ENCODE results near the gene SIT1.

Gene SIT1

DNA sequence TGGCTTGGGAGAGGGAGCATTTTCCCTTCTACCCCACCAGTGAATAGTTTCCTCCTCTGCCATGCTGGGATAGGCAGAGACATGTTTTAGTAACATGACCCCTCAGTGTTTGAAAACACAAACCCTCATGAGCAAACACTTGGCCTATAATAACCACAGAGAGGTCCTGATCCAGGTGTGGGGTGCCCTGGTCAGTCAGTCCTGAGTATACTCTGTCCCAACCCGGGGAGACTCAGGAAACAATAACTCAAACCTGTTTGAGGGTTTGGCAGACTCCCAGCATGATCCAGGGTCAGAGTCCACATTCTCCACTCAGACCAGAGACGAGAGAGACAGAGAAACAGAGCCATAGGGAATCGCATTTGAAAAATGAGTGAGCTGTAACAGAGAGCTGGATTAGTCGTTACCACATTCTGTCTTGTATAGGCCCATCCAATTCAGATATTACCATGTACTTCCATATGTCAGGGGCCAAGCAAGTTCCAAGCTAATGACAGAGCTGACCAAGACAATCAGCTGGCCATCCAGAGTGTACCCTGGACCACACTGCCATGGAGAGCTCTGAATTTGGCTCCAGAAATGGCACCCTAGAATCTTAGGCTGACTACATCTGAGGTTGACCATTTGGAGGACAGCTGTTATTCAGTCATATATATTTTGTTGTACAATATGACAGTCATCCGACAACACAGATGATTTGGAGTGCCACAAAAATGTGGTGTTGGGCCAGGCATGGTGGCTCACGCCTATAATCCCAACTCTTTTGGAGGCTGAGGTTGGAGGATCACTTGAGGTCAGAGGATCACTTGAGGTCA, 18.8 kb upstream of the SIT1 start:
- peak overlapping the region; percentile 54 for H2AFZ ChIP-seq
- no peaks in the 10 kb centered on the region for H3K36me3 ChIP-seq (ENCODE audit: control insufficient read depth, insufficient read depth, low read length)
- no peak for TF ChIP-seq CTCF (IDR thresholded peaks at IDR 0.05)
- no peaks in the 10 kb centered on the region for H3K9me3 ChIP-seq (ENCODE audit: control insufficient read depth, low read length)
- H3K79me2 ChIP-seq: no peaks in the 10 kb centered on the region
- H3K4me1 ChIP-seq: peaks cover 7% of the 10 kb centered on the region
- no peaks in the 10 kb centered on the region for H3K27me3 ChIP-seq (ENCODE audit: control insufficient read depth, insufficient read depth, low read length)
- H3K4me3 ChIP-seq (ENCODE audit: low read depth, low read length): no peak overlapping the region
- H3K9ac ChIP-seq: no peak overlapping the region
- H3K27ac ChIP-seq: no peak overlapping the region
- no peak overlapping the region for H3K4me2 ChIP-seq (ENCODE audit: low read length)

GRCh38 chr9:35667939-35668338, 17.2 kb upstream of the SIT1 start:
- Histone ChIP-seq H2AFZ (no peak overlapping the region), H3K9me3 (ENCODE audit: control insufficient read depth, low read length) (no peaks in the 10 kb centered on the region), H3K27me3 (ENCODE audit: control insufficient read depth, insufficient read depth, low read length) (no peaks in the 10 kb centered on the region)

DNA sequence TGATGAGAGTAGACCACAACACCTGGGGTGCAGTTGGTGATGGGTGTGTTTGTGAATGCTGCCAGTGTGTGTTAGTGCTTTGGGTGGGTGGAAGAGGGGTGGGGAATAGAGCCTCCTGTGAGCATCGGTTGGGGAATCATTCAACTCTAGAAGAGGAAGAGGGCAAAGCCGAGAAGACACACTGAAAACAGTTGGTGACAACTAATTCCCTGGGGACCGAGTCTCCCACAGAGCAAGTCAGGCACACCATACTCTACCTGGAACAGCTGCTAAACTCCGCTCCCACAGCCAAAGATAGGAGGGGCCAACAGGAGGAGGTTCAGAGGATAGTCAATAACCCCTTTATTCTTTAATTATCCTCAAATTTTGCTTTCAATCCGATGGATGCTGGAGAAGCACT, 15.8 kb upstream of the SIT1 start:
- Histone ChIP-seq H3K4me2 (ENCODE audit: low read length) (no peak overlapping the region), H2AFZ (no peak overlapping the region), H3K27me3 (ENCODE audit: control insufficient read depth, insufficient read depth, low read length) (no peaks in the 10 kb centered on the region), H3K36me3 (ENCODE audit: control insufficient read depth, insufficient read depth, low read length) (no peaks in the 10 kb centered on the region), H3K9me3 (ENCODE audit: control insufficient read depth, low read length) (no peaks in the 10 kb centered on the region), H3K4me3 (ENCODE audit: low read depth, low read length) (no peak overlapping the region), H3K4me1 (no peaks in the 10 kb centered on the region), H3K79me2 (no peaks in the 10 kb centered on the region), H3K27ac (no peak overlapping the region), H3K9ac (no peak overlapping the region)
- no peak for TF ChIP-seq CTCF (IDR thresholded peaks at IDR 0.05)

More at GRCh38 chr9:35667939-35668338, 17.2 kb upstream of the SIT1 start:
- no peaks in the 10 kb centered on the region for H3K79me2 ChIP-seq
- H3K4me2 ChIP-seq (ENCODE audit: low read length): no peak overlapping the region
- no peak for TF ChIP-seq CTCF (IDR thresholded peaks at IDR 0.05)
- H3K36me3 ChIP-seq (ENCODE audit: control insufficient read depth, insufficient read depth, low read length): no peaks in the 10 kb centered on the region
- no peak overlapping the region for H3K27ac ChIP-seq
- no peak overlapping the region for H3K9ac ChIP-seq
- H3K4me3 ChIP-seq (ENCODE audit: low read depth, low read length): no peak overlapping the region
- H3K4me1 ChIP-seq: peaks cover under 1% of the 10 kb centered on the region

DNA sequence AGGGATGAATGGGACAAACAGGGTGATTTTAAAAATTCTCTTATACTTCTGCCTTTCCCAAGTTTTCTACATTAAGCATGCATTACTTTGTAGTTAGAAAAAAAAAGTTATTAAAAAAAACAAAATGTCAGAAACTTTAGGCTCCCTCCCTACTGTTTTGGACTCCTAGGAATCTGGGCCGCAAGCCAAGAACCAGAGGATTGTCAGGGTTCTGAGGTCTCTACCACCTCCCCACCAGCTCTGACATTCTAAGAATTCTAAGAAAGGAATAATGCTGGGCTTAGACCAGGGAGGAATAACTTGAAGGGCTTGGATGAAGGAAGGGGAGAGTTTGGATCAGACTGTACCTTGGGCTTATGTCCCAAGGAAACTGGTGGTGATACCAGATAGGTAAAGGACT, 15.3 kb upstream of the SIT1 start:
- Histone ChIP-seq H3K27me3 (ENCODE audit: control insufficient read depth, insufficient read depth, low read length) (no peaks in the 10 kb centered on the region), H3K4me3 (ENCODE audit: low read depth, low read length) (no peak overlapping the region), H3K4me1 (no peaks in the 10 kb centered on the region), H3K4me2 (ENCODE audit: low read length) (no peak overlapping the region), H3K36me3 (ENCODE audit: control insufficient read depth, insufficient read depth, low read length) (no peaks in the 10 kb centered on the region), H3K79me2 (no peaks in the 10 kb centered on the region), H2AFZ (no peak overlapping the region), H3K9me3 (ENCODE audit: control insufficient read depth, low read length) (no peaks in the 10 kb centered on the region), H3K9ac (no peak overlapping the region), H3K27ac (no peak overlapping the region)
- no peak for TF ChIP-seq CTCF (IDR thresholded peaks at IDR 0.05)

DNA sequence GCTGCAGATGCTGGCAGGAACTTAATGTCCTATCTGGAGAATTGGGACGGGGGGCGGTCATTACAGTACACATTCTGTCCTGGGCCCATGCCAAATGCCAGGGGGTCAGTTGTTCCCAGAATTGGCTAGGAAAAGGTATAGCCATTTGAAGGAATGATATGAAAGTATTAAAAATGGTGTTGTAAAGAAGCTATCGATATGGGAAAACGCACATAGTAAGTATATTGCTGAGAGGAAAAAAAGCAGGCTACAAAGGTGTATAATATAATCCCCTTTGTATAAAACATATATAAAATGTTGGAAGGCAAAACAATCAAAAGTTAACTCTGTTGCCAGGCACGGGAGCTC, 14.7 kb upstream of the SIT1 start:
- no peak for TF ChIP-seq CTCF (IDR thresholded peaks at IDR 0.05)
- Histone ChIP-seq H3K4me2 (ENCODE audit: low read length) (peak overlapping the region; percentile 94), H3K4me1 (no peaks in the 10 kb centered on the region), H3K4me3 (ENCODE audit: low read depth, low read length) (peak overlapping the region; percentile 56), H3K27ac (no peak overlapping the region), H3K79me2 (no peaks in the 10 kb centered on the region), H3K9ac (no peak overlapping the region), H2AFZ (peak overlapping the region; percentile 83), H3K36me3 (ENCODE audit: control insufficient read depth, insufficient read depth, low read length) (no peaks in the 10 kb centered on the region), H3K9me3 (ENCODE audit: control insufficient read depth, low read length) (no peaks in the 10 kb centered on the region), H3K27me3 (ENCODE audit: control insufficient read depth, insufficient read depth, low read length) (no peaks in the 10 kb centered on the region)
